GM20000 (cell line): Measurements from ENCODE around the gene GOLGA8M.
"Not testable (repeated sequence)": the region's sequence is repeated elsewhere in the genome, so short reads cannot be mapped to it uniquely, and the experiment has no call there.

Source experiments
- DNase-seq: peaks from one replicate; pipeline ENCODE4 v3.0.0; 2012; ENCODE audit warnings: low spot score
- CTCF ChIP-seq: IDR thresholded peaks from 2 replicates; pipeline ENCODE4 v1.5.1; 2012; ENCODE audit warnings: mild to moderate bottlenecking, control low read depth; ENCODE audit errors: extremely low read depth, missing control alignments

GOLGA8M gene

GRCh38 chr15:28712270-28712669 is at the start of gene GOLGA8M:
TSS of gene GOLGA8M (minus strand) at chr15:28712421. CDS start at chr15:28712323, 98 bp downstream.
- DNase-seq, result not testable (repeated sequence)

GRCh38 chr15:28742890-28743289 is 30.7 kb upstream of the GOLGA8M start:
- DNase-seq, result not testable (repeated sequence)

- not testable (repeated sequence) for DNase-seq
These were observed 26.5 kb upstream of the GOLGA8M start for GRCh38 chr15:28738590-28739292.

GRCh38 chr15:28738200-28738561 is 26.0 kb upstream of the GOLGA8M start:
- DNase-seq, result not testable (repeated sequence)

- DNase-seq, result not testable (repeated sequence)
These were observed 25.4 kb upstream of the GOLGA8M start for GRCh38 chr15:28737521-28738199.

- DNase-seq, result not testable (repeated sequence)
These were observed 15.8 kb upstream of the GOLGA8M start for GRCh38 chr15:28728061-28728460.

GRCh38 chr15:28727026-28727425 is 14.8 kb upstream of the GOLGA8M start:
- not testable (repeated sequence) for DNase-seq

GRCh38 chr15:28726102-28726501 is 13.9 kb upstream of the GOLGA8M start:
- TF ChIP-seq CTCF, result no peak
- DNase-seq, result no peak

- no peak for TF ChIP-seq CTCF
- DNase-seq, result no peak
These were observed 13.3 kb upstream of the GOLGA8M start for GRCh38 chr15:28725556-28725955.

- DNase-seq, result not testable (repeated sequence)
These were observed 11.8 kb upstream of the GOLGA8M start for GRCh38 chr15:28723986-28724385.

GRCh38 chr15:28719626-28720025 is 7.4 kb upstream of the GOLGA8M start:
- DNase-seq, result not testable (repeated sequence)

GRCh38 chr15:28718576-28718975 is 6.4 kb upstream of the GOLGA8M start:
- DNase-seq, result not testable (repeated sequence)

GRCh38 chr15:28714176-28714575 is 2.0 kb upstream of the GOLGA8M start:
- DNase-seq, result not testable (repeated sequence)

GRCh38 chr15:28703927-28704326 is 8.3 kb downstream of the GOLGA8M start:
- not testable (repeated sequence) for DNase-seq

GRCh38 chr15:28702427-28702826 is 9.8 kb downstream of the GOLGA8M start:
- not testable (repeated sequence) for DNase-seq

GRCh38 chr15:28694006-28694751 is 18.0 kb downstream of the GOLGA8M start:
- not testable (repeated sequence) for DNase-seq

GRCh38 chr15:28693021-28693420 is 19.2 kb downstream of the GOLGA8M start:
- DNase-seq, result not testable (repeated sequence)

GRCh38 chr15:28673533-28673932 is 38.7 kb downstream of the GOLGA8M start:
- not testable (repeated sequence) for DNase-seq

GRCh38 chr15:28672122-28672521 is 40.1 kb downstream of the GOLGA8M start:
- not testable (repeated sequence) for DNase-seq
